CD4-positive, alpha-beta T cell treated with Interleukin-17A for 1 hour (primary cell): ENCODE data around the gene ACR.
"Not testable (repeated sequence)": the region's sequence is repeated elsewhere in the genome, so short reads cannot be mapped to it uniquely, and the experiment has no call there.

Source experiments
- DNase-seq: peaks from one replicate; pipeline ENCODE4 v3.0.0-alpha.2; 2020

ACR gene

GRCh38 chr22:50734986-50735738 lies 2.8 kb upstream of the ACR start:
- DNase-seq, result no peak

- DNase-seq, result no peak
Observed at GRCh38 chr22:50735739-50736030, 2.3 kb upstream of the ACR start.

GRCh38 chr22:50738649-50739227 lies 734 bp downstream of the ACR start:
- no peak for DNase-seq

- DNase-seq, result no peak
Observed at GRCh38 chr22:50739279-50739691, 1.3 kb downstream of the ACR start.

GRCh38 chr22:50739894-50740293 lies 1.9 kb downstream of the ACR start:
- no peak for DNase-seq

- not testable (repeated sequence) for DNase-seq
Observed at GRCh38 chr22:50740714-50741113, 2.7 kb downstream of the ACR start.

GRCh38 chr22:50744424-50744823 lies 6.4 kb downstream of the ACR start:
- DNase-seq, result not testable (repeated sequence)

GRCh38 chr22:50747521-50747920 lies 9.5 kb downstream of the ACR start:
- DNase-seq, result not testable (repeated sequence)

- DNase-seq, result not testable (repeated sequence)
Observed at GRCh38 chr22:50748630-50749029, 10.6 kb downstream of the ACR start.

- not testable (repeated sequence) for DNase-seq
Observed at GRCh38 chr22:50749302-50750074, 11.5 kb downstream of the ACR start.

GRCh38 chr22:50755251-50755650 lies 17.2 kb downstream of the ACR start:
- not testable (repeated sequence) for DNase-seq

GRCh38 chr22:50756406-50756805 lies 18.4 kb downstream of the ACR start:
- peak; percentile 13 for DNase-seq

- DNase-seq, result peak; percentile 75
Observed at GRCh38 chr22:50756949-50757491, 19.0 kb downstream of the ACR start.

GRCh38 chr22:50759597-50760341 lies 21.8 kb downstream of the ACR start:
- not testable (repeated sequence) for DNase-seq

- DNase-seq, result not testable (repeated sequence)
Observed at GRCh38 chr22:50761829-50762228, 23.8 kb downstream of the ACR start.

- DNase-seq, result not testable (repeated sequence)
Observed at GRCh38 chr22:50764288-50764687, 26.3 kb downstream of the ACR start.

- peak; percentile 5 for DNase-seq
Observed at GRCh38 chr22:50775132-50775531, 37.1 kb downstream of the ACR start.

- not testable (repeated sequence) for DNase-seq
Observed at GRCh38 chr22:50777631-50778030, 39.6 kb downstream of the ACR start.

GRCh38 chr22:50780244-50780643 lies 42.2 kb downstream of the ACR start:
- DNase-seq, result peak; percentile 4

GRCh38 chr22:50782253-50782652 lies 44.2 kb downstream of the ACR start:
- DNase-seq, result not testable (repeated sequence)

- peak; percentile 92 for DNase-seq
Observed at GRCh38 chr22:50783033-50783879, 45.3 kb downstream of the ACR start, which contains the start of gene RABL2B. TSS of gene RABL2B (minus strand) at chr22:50783636. CDS start at chr22:50782294, 1,342 bp downstream.

GRCh38 chr22:50783880-50784276 lies 45.9 kb downstream of the ACR start:
- peak; percentile 19 for DNase-seq
